Mesenchymal stem cell (in vitro differentiated cells and primary cell): ENCODE measurements around the gene DAB2.

ENCODE experiments used
- DNase-seq: peaks from one replicate; pipeline ENCODE4 v3.0.0-alpha.2; 2013
- H2AFZ ChIP-seq: one replicate; pipeline ENCODE4 v1.6.1; 2013; ENCODE audit warnings: low read depth, mild to moderate bottlenecking, control low read depth, inconsistent platforms, low read length, moderate library complexity
- H2AK5ac ChIP-seq: 2 replicates; pipeline ENCODE4 v1.6.1; 2013; ENCODE audit warnings: low read length, moderate library complexity, mild to moderate bottlenecking, inconsistent platforms; ENCODE audit not compliant: severe bottlenecking
- H2BK120ac ChIP-seq: one replicate; pipeline ENCODE4 v1.6.1; 2013; ENCODE audit warnings: low read depth, mild to moderate bottlenecking, inconsistent platforms, low read length, moderate library complexity
- H2BK12ac ChIP-seq, 2 experiments: one replicate each; pipeline ENCODE4 v1.6.1; 2013; ENCODE audit warnings: inconsistent platforms in 2 of 2, low read length in 2 of 2, mild to moderate bottlenecking in 2 of 2, moderate library complexity in 2 of 2, control low read depth in 1 of 2
- H2BK15ac ChIP-seq: one replicate; pipeline ENCODE4 v1.6.1; 2013; ENCODE audit warnings: mild to moderate bottlenecking, low read depth, inconsistent platforms; ENCODE audit not compliant: poor library complexity, severe bottlenecking
- H2BK5ac ChIP-seq: 2 replicates; pipeline ENCODE4 v1.6.1; 2013; ENCODE audit warnings: low read depth, mild to moderate bottlenecking, low read length, control low read depth, inconsistent platforms; ENCODE audit not compliant: poor library complexity, severe bottlenecking
- H3K14ac ChIP-seq, 2 experiments: one replicate each; pipeline ENCODE4 v1.6.1; 2013; ENCODE audit warnings: inconsistent platforms in 2 of 2, low read length in 2 of 2, control low read depth in 1 of 2, mild to moderate bottlenecking in 1 of 2, moderate library complexity in 1 of 2
- H3K18ac ChIP-seq, 2 experiments: one replicate each; pipeline ENCODE4 v1.6.1; 2013; ENCODE audit warnings: inconsistent platforms in 2 of 2, low read length in 2 of 2, control low read depth in 1 of 2, low read depth in 1 of 2, mild to moderate bottlenecking in 1 of 2
- H3K23ac ChIP-seq, 2 experiments: one replicate each; pipeline ENCODE4 v1.6.1; 2013; ENCODE audit warnings: inconsistent platforms in 2 of 2, low read length in 2 of 2, mild to moderate bottlenecking in 2 of 2, moderate library complexity in 2 of 2, control low read depth in 1 of 2
- H3K27ac ChIP-seq: 2 replicates; pipeline ENCODE4 v1.5.1; 2013; ENCODE audit warnings: mild to moderate bottlenecking, moderate library complexity, low read length, control low read depth, inconsistent platforms; ENCODE audit not compliant: poor library complexity, severe bottlenecking
- H3K27me3 ChIP-seq, 2 experiments: 2 replicates each; pipeline versions ENCODE4 v1.6.1 to v1.7.0; 2013; ENCODE audit warnings: low read length in 2 of 2, mild to moderate bottlenecking in 2 of 2, moderate library complexity in 2 of 2, control low read depth in 1 of 2, inconsistent platforms in 1 of 2; ENCODE audit not compliant: control insufficient read depth in 1 of 2, insufficient read depth in 1 of 2
- H3K36me3 ChIP-seq, 2 experiments: 2 replicates each; pipeline versions ENCODE4 v1.6.1 to v1.7.0; 2013; ENCODE audit warnings: low read length in 2 of 2, control low read depth in 1 of 2, inconsistent platforms in 1 of 2, low read depth in 1 of 2, mild to moderate bottlenecking in 1 of 2; ENCODE audit not compliant: insufficient read depth in 2 of 2, control insufficient read depth in 1 of 2
- H3K4ac ChIP-seq, 2 experiments: one replicate each; pipeline ENCODE4 v1.6.1; 2013; ENCODE audit warnings: inconsistent platforms in 2 of 2, low read length in 2 of 2, mild to moderate bottlenecking in 2 of 2, moderate library complexity in 2 of 2, control low read depth in 1 of 2, low read depth in 1 of 2
- H3K4me1 ChIP-seq: 2 replicates; pipeline ENCODE4 v1.6.1; 2013; ENCODE audit warnings: low read depth, low read length, control low read depth; ENCODE audit not compliant: control insufficient read depth, insufficient read depth
- H3K4me2 ChIP-seq: 2 replicates; pipeline ENCODE4 v1.6.1; 2013; ENCODE audit warnings: low read length, mild to moderate bottlenecking, inconsistent platforms; ENCODE audit not compliant: poor library complexity, severe bottlenecking
- H3K4me3 ChIP-seq, 2 experiments: 2 replicates each; pipeline versions ENCODE4 v1.5.1 to v1.7.0; 2013; ENCODE audit warnings: low read length in 2 of 2, mild to moderate bottlenecking in 2 of 2, control low read depth in 1 of 2, low read depth in 1 of 2; ENCODE audit not compliant: insufficient read depth in 1 of 2
- H3K79me1 ChIP-seq: replicated peaks from 2 replicates; pipeline ENCODE4 v1.6.1; 2013; ENCODE audit warnings: mild to moderate bottlenecking, control low read depth, low read length, inconsistent platforms; ENCODE audit not compliant: poor library complexity, severe bottlenecking
- H3K9ac ChIP-seq: 2 replicates; pipeline ENCODE4 v1.7.0; 2013; ENCODE audit warnings: mild to moderate bottlenecking, low read length, moderate library complexity
- H3K9me3 ChIP-seq: 2 replicates; pipeline ENCODE4 v1.7.0; 2013; ENCODE audit warnings: mild to moderate bottlenecking, low read length; ENCODE audit not compliant: control insufficient read depth
- H4K8ac ChIP-seq: one replicate; pipeline ENCODE4 v1.6.1; 2013; ENCODE audit warnings: inconsistent platforms, mild to moderate bottlenecking, low read length, moderate library complexity
- H4K91ac ChIP-seq: one replicate; pipeline ENCODE4 v1.6.1; 2013; ENCODE audit warnings: mild to moderate bottlenecking, low read length, inconsistent platforms
- WGBS: methylation state at CpG from one replicate; pipeline ENCODE4 v1.1.7; 2013; ENCODE audit warnings: mixed read lengths; 5-methylcytosine and 5-hydroxymethylcytosine counted together

The DAB2 gene

DNA sequence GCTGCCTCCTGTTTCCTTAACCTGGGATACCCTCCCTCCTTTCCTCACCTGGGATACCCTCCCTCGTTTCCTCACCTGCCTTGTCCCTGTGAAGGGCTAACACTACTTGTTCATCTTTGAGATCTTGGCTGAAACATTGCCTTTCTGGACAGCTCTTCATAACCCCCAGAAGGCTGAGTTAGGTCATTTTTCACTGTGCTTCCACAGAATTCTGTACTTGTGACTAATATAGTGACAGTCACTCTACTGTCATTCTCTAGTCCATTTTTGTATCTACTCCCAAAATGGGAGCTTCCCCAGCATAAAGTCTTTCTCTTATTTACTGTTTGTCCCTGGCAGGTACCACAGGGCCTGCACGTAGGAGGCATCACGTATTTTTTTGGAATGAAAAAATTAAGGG lies 21.5 kb upstream of the DAB2 start:
- H2BK12ac ChIP-seq, result no peak overlapping the region
- no peak overlapping the region for H4K8ac ChIP-seq

DNA sequence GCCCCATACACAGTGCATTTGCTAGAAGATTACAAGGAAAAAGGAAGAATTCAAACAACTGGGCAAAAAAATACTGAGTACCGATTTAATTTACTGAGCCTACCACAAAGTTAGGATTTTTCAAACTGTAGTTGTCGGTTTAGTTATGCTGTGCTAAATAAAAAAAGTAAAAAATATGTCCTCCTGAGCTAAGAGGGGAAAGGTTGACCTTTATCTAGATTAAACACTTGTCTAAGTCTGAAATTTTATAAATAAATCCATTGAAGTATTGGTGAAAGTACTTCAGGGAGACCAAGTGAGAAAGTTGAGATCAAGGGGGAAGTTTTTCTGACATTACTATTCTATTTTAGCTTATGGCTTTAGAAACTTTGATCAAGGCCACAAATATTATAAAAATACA lies 19.1 kb upstream of the DAB2 start:
- no peak overlapping the region for H3K23ac ChIP-seq
- H3K27ac ChIP-seq, result no peak overlapping the region
- H2AK5ac ChIP-seq, result no peak overlapping the region
- 100% methylated on average over 2 of the region's 2 CpGs for WGBS
- H2BK12ac ChIP-seq, result no peak overlapping the region
- H2BK15ac ChIP-seq, result no peak overlapping the region
- H3K4me1 ChIP-seq, result peaks cover 4% of the 10 kb centered on the region
- H3K4me2 ChIP-seq, result no peak overlapping the region
- H2AFZ ChIP-seq, result no peak overlapping the region
- H3K27me3 ChIP-seq, result no peaks in the 10 kb centered on the region
- no peak overlapping the region for H4K91ac ChIP-seq
- no peak overlapping the region for H3K4ac ChIP-seq
- H3K4me3 ChIP-seq, result no peak overlapping the region
- no peaks in the 10 kb centered on the region for H3K9me3 ChIP-seq
- H4K8ac ChIP-seq, result no peak overlapping the region
- no peak overlapping the region for H3K14ac ChIP-seq
- DNase-seq, result no peak
- no peak overlapping the region for H2BK120ac ChIP-seq
- no peaks in the 10 kb centered on the region for H3K36me3 ChIP-seq
- no peak overlapping the region for H3K9ac ChIP-seq
- H3K79me1 ChIP-seq, result no peaks in the 10 kb centered on the region
- H2BK5ac ChIP-seq, result no peak overlapping the region
- H3K18ac ChIP-seq, result no peak overlapping the region

More for the DNA sequence above, 21.5 kb upstream of the DAB2 start:
- Histone ChIP-seq H3K27ac (no peak overlapping the region), H3K18ac (no peak overlapping the region), H3K36me3 (no peaks in the 10 kb centered on the region), H3K4me3 (no peak overlapping the region), H3K4me2 (no peak overlapping the region), H4K91ac (no peak overlapping the region), H3K9ac (no peak overlapping the region), H3K23ac (no peak overlapping the region), H3K4ac (no peak overlapping the region), H3K9me3 (no peaks in the 10 kb centered on the region), H3K79me1 (no peaks in the 10 kb centered on the region), H2BK15ac (no peak overlapping the region), H3K27me3 (no peaks in the 10 kb centered on the region), H2AK5ac (peak overlapping the region; percentile 29), H3K14ac (no peak overlapping the region), H2BK120ac (no peak overlapping the region), H3K4me1 (peaks cover 4% of the 10 kb centered on the region), H2AFZ (no peak overlapping the region), H2BK5ac (no peak overlapping the region)
- 90% methylated on average over 3 of the region's 3 CpGs for WGBS
- DNase-seq, result no peak

DNA sequence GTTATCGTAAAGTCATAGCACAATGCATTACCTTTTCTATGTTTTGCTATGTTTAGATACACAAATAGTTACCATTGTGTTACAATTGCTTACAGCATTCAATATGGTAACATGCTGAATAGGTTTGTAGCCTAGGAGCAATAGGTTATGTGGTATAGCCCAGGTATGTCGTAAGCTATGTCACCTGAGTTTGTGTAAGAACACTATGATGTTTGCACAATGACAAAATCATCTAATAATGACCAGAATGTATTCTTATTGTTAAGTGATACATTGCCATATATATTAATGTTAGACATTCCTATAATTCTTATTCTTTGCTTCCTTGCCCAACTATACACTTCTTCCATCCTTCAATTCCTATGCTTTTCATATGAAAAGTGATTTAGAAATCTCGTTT lies 18.2 kb upstream of the DAB2 start:
- peaks cover 4% of the 10 kb centered on the region for H3K4me1 ChIP-seq
- no peak overlapping the region for H3K27ac ChIP-seq
- no peak overlapping the region for H3K18ac ChIP-seq
- no peak overlapping the region for H2BK15ac ChIP-seq
- H3K9me3 ChIP-seq, result no peaks in the 10 kb centered on the region
- no peak overlapping the region for H2AFZ ChIP-seq
- H3K79me1 ChIP-seq, result no peaks in the 10 kb centered on the region
- no peak overlapping the region for H2BK5ac ChIP-seq
- no peak overlapping the region for H3K4ac ChIP-seq
- no peak overlapping the region for H2AK5ac ChIP-seq
- DNase-seq, result no peak
- no peak overlapping the region for H3K14ac ChIP-seq
- no peak overlapping the region for H2BK120ac ChIP-seq
- WGBS, result 39% methylated on average over 1 of the region's 3 CpGs
- H4K91ac ChIP-seq, result no peak overlapping the region
- H3K9ac ChIP-seq, result no peak overlapping the region
- no peaks in the 10 kb centered on the region for H3K27me3 ChIP-seq
- H4K8ac ChIP-seq, result no peak overlapping the region
- H3K23ac ChIP-seq, result no peak overlapping the region
- H3K36me3 ChIP-seq, result no peaks in the 10 kb centered on the region
- no peak overlapping the region for H2BK12ac ChIP-seq
- no peak overlapping the region for H3K4me3 ChIP-seq
- H3K4me2 ChIP-seq, result no peak overlapping the region

DNA sequence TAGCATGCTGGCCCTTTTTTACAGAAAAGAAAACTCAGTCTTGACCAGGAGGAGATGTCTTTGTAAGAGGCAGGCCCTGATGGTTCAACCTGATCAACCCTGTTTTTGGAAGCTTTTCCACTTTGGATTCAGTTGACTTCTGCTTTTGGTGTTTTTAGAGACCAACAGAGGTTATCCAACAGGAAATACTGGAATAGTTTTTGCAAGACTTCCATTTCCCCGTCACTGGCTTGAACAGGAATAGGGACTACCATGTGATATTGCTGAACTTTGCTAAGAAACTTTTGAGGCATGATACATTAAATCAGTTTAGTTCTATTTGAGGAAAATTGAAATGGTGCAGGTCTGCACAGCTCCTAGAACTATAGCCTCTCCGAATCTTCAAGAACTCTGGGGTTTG lies 17.1 kb upstream of the DAB2 start:
- no peaks in the 10 kb centered on the region for H3K36me3 ChIP-seq
- H3K18ac ChIP-seq, result no peak overlapping the region
- no peak overlapping the region for H3K9ac ChIP-seq
- no peak overlapping the region for H3K4me3 ChIP-seq
- no peak overlapping the region for H3K14ac ChIP-seq
- WGBS, result 88% methylated on average over 2 of the region's 2 CpGs
- H2BK12ac ChIP-seq, result no peak overlapping the region
- no peak overlapping the region for H2AK5ac ChIP-seq
- no peaks in the 10 kb centered on the region for H3K79me1 ChIP-seq
- no peak overlapping the region for H4K8ac ChIP-seq
- no peak overlapping the region for H2BK15ac ChIP-seq
- H3K4ac ChIP-seq, result no peak overlapping the region
- H3K4me1 ChIP-seq, result peaks cover 2% of the 10 kb centered on the region
- H2AFZ ChIP-seq, result no peak overlapping the region
- H4K91ac ChIP-seq, result no peak overlapping the region
- no peak overlapping the region for H3K27ac ChIP-seq
- no peaks in the 10 kb centered on the region for H3K27me3 ChIP-seq
- DNase-seq, result no peak
- H2BK120ac ChIP-seq, result no peak overlapping the region
- H2BK5ac ChIP-seq, result no peak overlapping the region
- no peak overlapping the region for H3K23ac ChIP-seq
- H3K4me2 ChIP-seq, result no peak overlapping the region
- H3K9me3 ChIP-seq, result no peaks in the 10 kb centered on the region
